IMR-90 (cell line): ENCODE data around the gene CLPTM1L.

Experiments used
- BHLHE40 ChIP-seq: fragments of 150-350 bp; IDR thresholded peaks from 2 replicates; pipeline ENCODE4 v1.6.1; 2016; ENCODE audit warnings: mild to moderate bottlenecking, low read depth, low read length
- CEBPB ChIP-seq: IDR thresholded peaks from 2 replicates; pipeline ENCODE4 v1.6.1; 2012; ENCODE audit warnings: low read depth, low read length, improper control_type of control experiment
- CHD1 ChIP-seq: IDR thresholded peaks from 2 replicates; pipeline ENCODE4 v1.6.1; 2012; ENCODE audit warnings: low read depth, low read length, improper control_type of control experiment
- CTCF ChIP-seq: conservative IDR thresholded peaks from 2 replicates; pipeline ENCODE4 v1.5.1; 2012; ENCODE audit warnings: mild to moderate bottlenecking, low read depth, low read length, improper control_type of control experiment
- FOS ChIP-seq: fragments of 150-350 bp; IDR thresholded peaks from 2 replicates; pipeline ENCODE4 v1.6.1; 2016; ENCODE audit warnings: low read depth, low read length
- MAFK ChIP-seq: IDR thresholded peaks from 2 replicates; pipeline ENCODE4 v1.6.1; 2012; ENCODE audit warnings: low read depth, low read length, improper control_type of control experiment
- MAZ ChIP-seq: IDR thresholded peaks from 2 replicates; pipeline ENCODE4 v1.6.1; 2012; ENCODE audit warnings: low read depth, mild to moderate bottlenecking, low read length, improper control_type of control experiment, moderate library complexity, borderline replicate concordance
- NFE2L2 ChIP-seq: fragments of 150-350 bp; IDR thresholded peaks from 2 replicates; pipeline ENCODE4 v1.6.1; 2016; ENCODE audit warnings: low read depth, mild to moderate bottlenecking, low read length
- POLR2A ChIP-seq: IDR thresholded peaks from 2 replicates; pipeline ENCODE4 v1.6.1; 2012; ENCODE audit warnings: mild to moderate bottlenecking, low read depth, low read length
- RAD21 ChIP-seq: IDR thresholded peaks from 2 replicates; pipeline ENCODE4 v1.6.1; 2012; ENCODE audit warnings: low read length, improper control_type of control experiment
- RCOR1 ChIP-seq: IDR thresholded peaks from 2 replicates; pipeline ENCODE4 v1.6.1; 2012; ENCODE audit warnings: mild to moderate bottlenecking, low read length, improper control_type of control experiment; ENCODE audit not compliant: insufficient replicate concordance
- RFX5 ChIP-seq: IDR thresholded peaks from 2 replicates; pipeline ENCODE4 v1.8.0; 2012; ENCODE audit warnings: low read depth, mild to moderate bottlenecking, low read length, moderate library complexity
- TF ChIP-seq, protein P1 (sequence below): fragments of 150-350 bp; IDR thresholded peaks from 2 replicates; pipeline ENCODE4 v1.6.1; 2017; ENCODE audit warnings: mild to moderate bottlenecking, antibody characterized with exemption, low read length, low read depth
- TF ChIP-seq, protein P2 (sequence below): fragments of 150-350 bp; IDR thresholded peaks from 2 replicates; pipeline ENCODE4 v1.6.1; 2016; ENCODE audit warnings: low read depth, mild to moderate bottlenecking, low read length, moderate library complexity, borderline replicate concordance

- TF ChIP-seq BHLHE40, result no peak
- peak; percentile 41 for TF ChIP-seq CTCF
- TF ChIP-seq RFX5, result no peak
- TF ChIP-seq RAD21, result peak; percentile 19; the same call in 1 of the 2 replicates
- TF ChIP-seq POLR2A, result no peak
- no peak for TF ChIP-seq RCOR1
- no peak for TF ChIP-seq FOS
- TF ChIP-seq CEBPB, result no peak
- TF ChIP-seq NFE2L2, result no peak
- TF ChIP-seq CHD1, result no peak
- TF ChIP-seq, protein P1, sequence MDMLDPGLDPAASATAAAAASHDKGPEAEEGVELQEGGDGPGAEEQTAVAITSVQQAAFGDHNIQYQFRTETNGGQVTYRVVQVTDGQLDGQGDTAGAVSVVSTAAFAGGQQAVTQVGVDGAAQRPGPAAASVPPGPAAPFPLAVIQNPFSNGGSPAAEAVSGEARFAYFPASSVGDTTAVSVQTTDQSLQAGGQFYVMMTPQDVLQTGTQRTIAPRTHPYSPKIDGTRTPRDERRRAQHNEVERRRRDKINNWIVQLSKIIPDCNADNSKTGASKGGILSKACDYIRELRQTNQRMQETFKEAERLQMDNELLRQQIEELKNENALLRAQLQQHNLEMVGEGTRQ, result no peak
- peak; percentile 53; the same call in 1 of the 2 replicates for TF ChIP-seq MAZ
- TF ChIP-seq MAFK, result no peak
- TF ChIP-seq, protein P2, sequence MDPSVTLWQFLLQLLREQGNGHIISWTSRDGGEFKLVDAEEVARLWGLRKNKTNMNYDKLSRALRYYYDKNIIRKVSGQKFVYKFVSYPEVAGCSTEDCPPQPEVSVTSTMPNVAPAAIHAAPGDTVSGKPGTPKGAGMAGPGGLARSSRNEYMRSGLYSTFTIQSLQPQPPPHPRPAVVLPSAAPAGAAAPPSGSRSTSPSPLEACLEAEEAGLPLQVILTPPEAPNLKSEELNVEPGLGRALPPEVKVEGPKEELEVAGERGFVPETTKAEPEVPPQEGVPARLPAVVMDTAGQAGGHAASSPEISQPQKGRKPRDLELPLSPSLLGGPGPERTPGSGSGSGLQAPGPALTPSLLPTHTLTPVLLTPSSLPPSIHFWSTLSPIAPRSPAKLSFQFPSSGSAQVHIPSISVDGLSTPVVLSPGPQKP, result no peak
Observed at GRCh38 chr5:1380011-1380817, 35.3 kb upstream of the CLPTM1L start.
